Fibroblast of pulmonary artery (primary cell): ENCODE measurements around the gene ASNSD1.
A peak's percentile ranks its signal among the peaks of the same experiment; 100 is the strongest.
"Not testable (repeated sequence)": the region's sequence is repeated elsewhere in the genome, so short reads cannot be mapped to it uniquely, and the experiment has no call there.

Experiments used
- DNase-seq: peaks from one replicate; pipeline ENCODE4 v3.0.0-alpha.2; 2010; ENCODE audit warnings: low read depth
- H3K4me3 ChIP-seq: replicated peaks from 2 replicates; pipeline ENCODE4 v1.5.1; 2011; ENCODE audit warnings: low read depth, mild to moderate bottlenecking, control low read depth, low read length, moderate library complexity
- TF ChIP-seq, protein P1 (sequence below): IDR thresholded peaks from 2 replicates; pipeline ENCODE4 v1.5.1; 2011; ENCODE audit warnings: mild to moderate bottlenecking, control low read depth, low read length, inconsistent platforms; ENCODE audit errors: missing control alignments

ASNSD1 gene

DNA sequence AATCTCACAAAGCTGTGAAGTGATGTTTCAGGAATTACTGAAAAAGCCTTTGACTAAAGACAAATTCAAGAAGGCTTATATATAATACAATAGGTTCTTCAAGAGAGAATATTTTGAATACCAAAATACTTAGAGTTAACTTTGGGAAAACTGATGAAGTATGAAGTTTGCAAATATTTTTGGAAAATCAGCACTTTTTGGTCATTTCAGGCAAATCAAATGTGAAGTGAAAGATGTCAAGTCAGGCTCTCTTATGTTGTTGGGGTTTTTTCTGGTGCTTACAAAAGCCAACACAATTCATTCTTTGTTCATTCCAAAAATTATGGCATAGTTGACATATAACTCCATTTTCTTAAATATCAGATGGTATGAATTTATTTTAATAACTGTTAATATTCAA, 14.7 kb upstream of the ASNSD1 start:
- DNase-seq, result no peak
- H3K4me3 ChIP-seq, result no peak overlapping the region
- TF ChIP-seq, protein P1, sequence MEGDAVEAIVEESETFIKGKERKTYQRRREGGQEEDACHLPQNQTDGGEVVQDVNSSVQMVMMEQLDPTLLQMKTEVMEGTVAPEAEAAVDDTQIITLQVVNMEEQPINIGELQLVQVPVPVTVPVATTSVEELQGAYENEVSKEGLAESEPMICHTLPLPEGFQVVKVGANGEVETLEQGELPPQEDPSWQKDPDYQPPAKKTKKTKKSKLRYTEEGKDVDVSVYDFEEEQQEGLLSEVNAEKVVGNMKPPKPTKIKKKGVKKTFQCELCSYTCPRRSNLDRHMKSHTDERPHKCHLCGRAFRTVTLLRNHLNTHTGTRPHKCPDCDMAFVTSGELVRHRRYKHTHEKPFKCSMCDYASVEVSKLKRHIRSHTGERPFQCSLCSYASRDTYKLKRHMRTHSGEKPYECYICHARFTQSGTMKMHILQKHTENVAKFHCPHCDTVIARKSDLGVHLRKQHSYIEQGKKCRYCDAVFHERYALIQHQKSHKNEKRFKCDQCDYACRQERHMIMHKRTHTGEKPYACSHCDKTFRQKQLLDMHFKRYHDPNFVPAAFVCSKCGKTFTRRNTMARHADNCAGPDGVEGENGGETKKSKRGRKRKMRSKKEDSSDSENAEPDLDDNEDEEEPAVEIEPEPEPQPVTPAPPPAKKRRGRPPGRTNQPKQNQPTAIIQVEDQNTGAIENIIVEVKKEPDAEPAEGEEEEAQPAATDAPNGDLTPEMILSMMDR, result no peak

GRCh38 chr2:189648846-189649509, 12.3 kb upstream of the ASNSD1 start:
- TF ChIP-seq, protein P1, result no peak
- peak; percentile 35 for DNase-seq
- no peak overlapping the region for H3K4me3 ChIP-seq

DNA sequence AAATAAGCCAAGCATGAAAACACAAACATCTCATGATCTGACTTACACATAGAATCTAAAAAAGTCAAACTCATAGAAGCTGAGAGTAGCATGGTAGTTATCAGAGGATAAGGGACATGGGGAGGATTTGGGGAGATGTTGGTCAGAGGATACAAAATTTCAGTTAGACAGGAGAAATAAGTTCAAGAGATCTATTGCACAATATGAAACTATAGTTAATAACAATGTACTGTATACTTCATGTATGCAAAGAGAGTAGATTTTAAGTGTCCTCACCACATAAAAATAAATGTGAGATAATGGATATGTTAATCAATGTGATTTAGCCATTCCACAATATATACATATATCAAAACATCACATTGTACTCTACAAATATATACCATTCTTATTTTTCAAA, 10.0 kb upstream of the ASNSD1 start:
- TF ChIP-seq, protein P1, result no peak
- no peak overlapping the region for H3K4me3 ChIP-seq
- no peak for DNase-seq

DNA sequence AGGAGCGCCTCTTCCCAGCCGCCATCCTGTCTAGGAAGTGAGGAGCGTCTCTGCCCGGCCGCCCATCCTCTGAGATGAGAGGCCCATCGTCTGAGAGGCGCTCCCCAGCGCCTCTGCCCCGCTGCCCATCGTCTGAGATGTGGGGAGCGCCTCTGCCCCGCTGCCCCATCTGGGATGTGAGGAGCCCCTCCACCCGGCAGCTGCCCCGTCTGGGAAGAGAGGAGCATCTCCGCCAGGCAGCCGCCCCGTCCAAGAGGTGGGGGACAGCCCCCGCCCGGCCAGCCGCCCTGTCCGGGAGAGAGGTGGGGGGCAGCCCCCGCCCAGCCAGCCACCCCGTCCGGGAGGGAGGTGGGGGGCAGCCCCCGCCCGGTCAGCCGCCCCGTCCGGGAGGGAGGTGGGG, 7.8 kb upstream of the ASNSD1 start:
- DNase-seq, H3K4me3 ChIP-seq: not testable (repeated sequence)

DNA sequence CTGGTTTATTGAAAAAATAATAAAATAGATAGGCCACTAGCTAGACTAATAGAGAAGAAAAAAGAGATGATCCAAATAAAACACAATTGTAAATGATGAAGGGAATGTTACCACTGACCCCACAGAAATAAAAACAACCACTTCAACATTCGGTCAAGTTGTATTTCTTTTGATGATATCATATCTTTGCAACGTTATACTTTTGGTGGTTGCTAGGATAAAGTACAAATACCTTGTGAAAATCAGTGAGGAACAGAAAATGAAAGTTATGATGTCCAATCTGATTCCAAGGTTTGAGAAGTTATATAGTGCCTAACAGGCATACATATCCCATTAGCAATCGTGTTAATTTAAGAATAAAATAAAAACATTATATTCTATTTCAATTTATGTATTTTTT, 6.6 kb upstream of the ASNSD1 start:
- no peak overlapping the region for H3K4me3 ChIP-seq
- DNase-seq, result no peak
- TF ChIP-seq, protein P1, result no peak

GRCh38 chr2:189657867-189658266, 3.4 kb upstream of the ASNSD1 start:
- peak; percentile 94 for DNase-seq
- no peak overlapping the region for H3K4me3 ChIP-seq
- TF ChIP-seq, protein P1, result no peak

GRCh38 chr2:189658306-189659212, 2.7 kb upstream of the ASNSD1 start:
- H3K4me3 ChIP-seq, result no peak overlapping the region

More at GRCh38 chr2:189658306-189659212, 2.7 kb upstream of the ASNSD1 start:
- no peak for DNase-seq
- TF ChIP-seq, protein P1, result no peak
